ENCODE results near the gene ARMC5.

DNA sequence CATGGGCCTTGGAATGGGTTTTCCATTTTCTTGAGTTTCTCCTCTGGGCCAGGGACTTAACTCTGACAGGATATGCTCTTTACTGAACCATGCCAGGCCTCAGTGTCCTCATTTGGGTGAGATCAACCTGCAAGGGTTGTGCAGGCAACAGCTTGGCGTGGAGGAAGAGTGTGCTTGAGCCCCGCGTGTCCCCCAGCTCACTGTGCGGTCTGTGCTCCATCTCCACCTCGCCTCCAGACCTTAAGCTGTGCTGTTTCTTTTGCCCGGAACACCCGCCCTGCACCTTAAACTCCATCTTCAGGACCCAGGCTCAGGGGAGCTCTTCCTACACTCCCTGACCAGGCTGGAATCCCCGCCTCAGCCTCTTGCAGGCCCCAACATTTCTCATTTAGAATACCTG, 39.2 kb downstream of the ARMC5 start:
- TF ChIP-seq CTCF (IDR thresholded peaks at IDR 0.05; ENCODE audit: low read depth, low read length) = no peak
- no peak for TF ChIP-seq EZH2phosphoT487 (IDR thresholded peaks at IDR 0.05; ENCODE audit: low read depth)
